DMS153 (cell line): ENCODE data around the gene NAT9.
A peak's percentile ranks its signal among the peaks of the same experiment; 100 is the strongest.

ENCODE experiments used
- DNase-seq: peaks from one replicate; lab custom pipeline; 2025; lab: John Stamatoyannopoulos, UW

NAT9 gene

GRCh38 chr17:74761419-74761818, 14.7 kb downstream of the NAT9 start:
- no peak for DNase-seq

GRCh38 chr17:74760404-74761105, 15.6 kb downstream of the NAT9 start:
- no peak for DNase-seq

DNA sequence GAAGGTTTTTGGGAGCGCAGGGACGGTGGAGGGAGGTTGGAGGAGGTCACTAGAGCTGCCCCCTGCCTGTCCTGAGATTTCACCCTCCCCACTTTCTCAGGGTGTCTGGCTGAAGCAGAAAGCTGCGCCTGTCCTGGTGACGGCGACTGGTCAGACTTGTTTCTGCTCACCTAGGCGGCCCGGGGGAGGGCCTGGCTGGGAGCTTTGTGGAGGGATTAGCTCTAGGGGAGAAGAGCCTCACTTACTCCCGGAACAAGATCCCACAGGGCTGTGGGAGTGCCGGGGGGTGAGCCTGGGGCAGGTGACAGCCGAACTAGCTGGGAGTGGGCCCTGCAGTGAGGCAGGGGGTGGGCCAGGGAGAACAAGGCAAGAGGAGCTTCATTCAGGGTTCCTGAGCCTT, 16.2 kb downstream of the NAT9 start:
- no peak for DNase-seq

DNA sequence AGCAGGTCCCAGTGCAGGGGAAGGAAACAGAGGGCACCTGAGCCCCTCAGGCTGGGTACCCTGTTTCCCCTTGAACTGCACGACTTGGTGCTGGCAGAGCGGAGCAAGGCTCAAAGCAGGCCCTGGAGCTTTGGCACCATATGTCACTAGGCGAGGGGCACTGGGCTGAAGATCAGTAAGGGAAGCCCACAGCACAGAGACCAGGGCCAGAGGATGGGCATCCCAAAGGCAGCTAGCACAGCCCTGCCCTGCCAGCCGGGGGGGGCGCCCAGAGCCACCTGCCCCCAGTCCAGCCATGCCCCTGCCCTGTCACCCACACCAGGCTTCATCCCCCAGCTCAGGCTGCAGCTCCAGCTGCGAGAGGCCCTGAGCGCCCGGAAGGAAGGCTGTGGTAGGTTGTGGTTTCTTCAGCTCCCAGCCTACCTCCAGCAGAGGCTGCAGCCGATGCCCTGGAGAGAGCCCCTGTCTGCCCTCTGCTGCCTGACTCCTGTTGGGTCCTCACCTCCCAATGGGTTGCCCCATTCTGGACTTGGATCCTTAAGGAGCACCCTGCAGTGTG, 16.8 kb downstream of the NAT9 start:
- no peak for DNase-seq

GRCh38 chr17:74758848-74759168, 17.3 kb downstream of the NAT9 start:
- no peak for DNase-seq

DNA sequence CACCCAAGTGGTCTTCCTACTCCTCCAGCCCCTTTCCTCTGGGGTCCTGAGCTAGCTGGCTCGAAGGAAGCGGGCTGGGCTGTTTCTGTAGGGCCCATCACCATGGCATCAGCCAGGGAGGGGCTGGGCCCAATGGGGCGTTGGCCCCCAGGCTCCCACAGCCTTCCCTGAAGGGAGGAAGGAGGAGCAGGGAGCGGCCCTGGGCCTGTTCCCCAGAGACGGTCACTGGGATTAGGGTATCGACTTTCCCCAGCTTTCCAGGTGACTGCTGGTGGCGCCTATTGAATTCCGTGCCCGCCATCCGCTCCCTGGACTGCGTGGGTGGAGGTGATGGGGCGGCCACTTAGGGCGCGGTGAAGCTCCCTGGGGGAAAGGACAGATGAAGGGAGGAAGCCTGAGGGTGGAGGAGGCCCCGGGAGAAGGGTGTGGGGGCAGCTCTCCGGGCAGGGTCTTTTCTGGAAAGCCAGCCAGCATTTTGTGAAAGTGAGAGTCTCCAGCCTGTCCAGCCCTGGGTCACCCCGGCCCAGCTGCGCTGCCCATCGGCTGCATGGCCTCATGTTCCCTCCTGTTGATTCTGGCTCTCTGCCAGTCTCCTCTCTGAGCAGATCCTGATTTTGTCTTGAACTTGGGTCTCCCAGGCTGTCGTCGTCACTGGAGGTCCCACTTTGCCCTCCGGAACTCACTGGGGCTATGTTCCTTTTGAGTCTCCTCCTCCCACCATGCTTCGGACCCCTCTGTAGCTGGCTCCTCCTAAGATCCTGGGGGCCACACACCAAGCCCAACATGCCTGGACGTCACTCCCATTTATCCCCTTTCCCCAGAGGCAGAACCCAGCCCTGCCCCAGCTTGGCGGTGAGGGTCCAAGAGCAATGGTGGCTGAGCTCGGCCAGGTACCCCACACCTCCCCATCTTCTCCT, 18.0 kb downstream of the NAT9 start:
- peak; percentile 65 for DNase-seq

- DNase-seq, result peak; percentile 23
Observed at GRCh38 chr17:74757502-74757901, 18.6 kb downstream of the NAT9 start.

- no peak for DNase-seq
Observed at GRCh38 chr17:74756891-74757290, 19.3 kb downstream of the NAT9 start.

- no peak for DNase-seq
Observed at GRCh38 chr17:74755533-74755932, 20.6 kb downstream of the NAT9 start.

DNA sequence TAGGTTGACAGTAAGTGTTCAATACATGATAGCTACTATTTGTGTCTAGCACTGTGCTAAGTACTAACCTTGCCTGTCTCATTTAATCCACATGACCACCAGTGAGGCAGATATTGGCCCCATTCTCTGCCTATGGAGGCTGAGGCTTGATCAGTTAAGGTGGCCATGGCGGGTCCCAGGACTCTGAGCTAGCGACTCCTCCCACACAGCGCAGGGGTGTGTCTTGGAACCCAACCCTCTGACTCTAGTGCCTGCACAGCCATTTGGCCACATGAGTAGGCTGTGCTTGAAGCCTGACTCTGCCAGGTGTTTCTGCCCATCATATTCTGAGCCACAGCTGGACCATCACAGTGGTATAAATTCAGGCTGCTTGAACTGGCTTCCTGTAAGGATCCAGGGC, 21.3 kb downstream of the NAT9 start:
- DNase-seq, result no peak

- no peak for DNase-seq
Observed at GRCh38 chr17:74752822-74753401, 23.2 kb downstream of the NAT9 start.

GRCh38 chr17:74752415-74752814, 23.7 kb downstream of the NAT9 start:
- DNase-seq, result no peak

DNA sequence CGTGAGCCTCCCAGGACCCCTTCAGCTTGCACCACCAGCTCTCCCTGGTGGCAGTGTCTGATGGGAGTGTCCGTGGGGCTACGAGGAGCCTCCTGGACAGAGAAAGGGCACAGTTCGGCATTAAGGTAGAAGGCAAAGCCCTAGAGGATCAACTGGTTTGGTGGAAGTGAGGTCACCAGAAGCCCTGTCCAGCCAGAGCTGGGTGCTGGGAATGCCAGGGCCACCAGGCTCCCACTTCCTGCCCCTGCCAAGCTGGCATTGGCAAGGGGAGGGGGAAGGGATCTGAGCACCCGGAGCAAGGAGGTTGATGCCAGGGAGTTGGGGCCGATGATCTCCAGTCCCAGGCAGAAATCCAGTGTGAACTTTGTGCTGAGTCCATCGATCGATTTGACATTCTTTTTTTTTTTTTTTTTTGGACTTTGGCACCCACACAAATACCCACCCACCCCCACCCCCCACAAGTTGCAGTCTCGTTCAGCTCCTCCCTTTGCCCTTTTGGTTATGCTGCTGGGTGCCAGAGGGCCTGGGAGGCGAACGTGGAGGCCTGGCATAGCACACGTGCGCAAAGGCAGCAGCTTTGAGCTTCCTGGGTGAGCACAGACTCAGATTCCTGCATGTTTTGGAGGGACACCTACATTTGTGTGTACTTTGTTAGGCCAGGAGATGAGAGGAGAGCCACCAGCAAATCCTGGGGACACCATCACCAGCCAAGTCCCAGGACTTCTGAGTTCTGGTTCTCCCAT, 25.6 kb downstream of the NAT9 start:
- no peak for DNase-seq

- no peak for DNase-seq
Observed at GRCh38 chr17:74750039-74750326, 26.2 kb downstream of the NAT9 start.

DNA sequence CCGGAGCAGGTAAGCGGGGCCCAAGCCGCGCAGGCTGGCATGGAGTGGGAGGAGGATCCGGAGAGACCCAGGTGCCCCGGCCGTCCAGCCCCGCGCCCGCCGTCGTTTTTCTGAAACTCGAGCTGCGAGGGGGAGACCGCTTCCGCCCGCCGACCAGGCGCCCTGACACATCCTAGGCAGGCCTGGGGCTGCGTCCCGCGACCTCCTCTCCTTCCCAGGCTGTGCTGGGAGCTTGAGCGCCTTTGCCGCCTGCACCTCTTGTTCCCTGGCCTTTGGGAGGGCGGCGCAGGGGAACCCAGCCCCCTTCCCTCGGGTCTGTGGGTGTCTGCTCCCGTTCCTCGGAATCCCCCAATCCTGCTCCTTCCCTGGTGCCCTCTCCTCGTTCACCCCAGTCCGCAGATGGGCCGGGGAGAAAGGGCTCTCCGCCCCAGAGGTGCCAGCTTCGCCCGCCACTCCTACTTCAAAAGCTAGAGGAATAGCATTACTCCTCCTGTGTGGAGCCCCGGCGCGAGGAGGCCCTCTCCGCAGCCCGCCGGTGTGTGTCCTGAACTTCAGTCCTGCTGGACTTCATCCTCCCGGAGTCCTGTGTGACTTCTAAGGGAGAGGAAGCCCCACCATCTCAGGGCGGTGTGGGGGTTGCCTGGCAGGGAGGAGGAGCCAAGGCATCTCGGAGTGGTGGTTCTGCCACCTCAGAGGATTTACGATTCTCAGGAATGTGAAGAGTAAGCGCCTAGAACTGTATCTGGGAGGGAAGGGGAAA, 26.7 kb downstream of the NAT9 start:
- no peak for DNase-seq

GRCh38 chr17:74748529-74749278, 27.4 kb downstream of the NAT9 start, which contains the start of gene NHERF1:
TSS of gene NHERF1 (plus strand) at chr17:74748628. CDS start at chr17:74748847, 219 bp downstream.
- DNase-seq, result no peak

GRCh38 chr17:74748279-74748528, 27.9 kb downstream of the NAT9 start:
- peak; percentile 82 for DNase-seq

DNA sequence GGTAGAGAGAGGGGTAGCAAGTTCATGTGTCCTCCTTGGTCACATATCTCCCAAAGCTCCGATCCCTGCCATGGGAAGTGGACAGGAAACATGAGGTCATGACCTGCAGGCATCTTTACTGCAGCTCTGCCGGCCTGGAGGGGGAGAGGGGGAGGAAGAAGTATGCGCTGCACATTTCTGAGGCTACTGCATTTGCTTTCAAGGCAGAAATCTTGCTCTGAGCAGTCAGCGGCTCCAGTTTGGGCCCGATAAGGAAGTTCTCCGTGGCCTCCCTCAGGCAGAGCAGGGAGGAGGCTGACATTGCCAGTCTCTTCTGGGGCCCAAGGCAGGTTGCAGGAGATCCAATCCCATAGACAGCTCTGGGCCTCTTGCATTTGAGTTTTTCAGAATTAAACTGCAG, 29.2 kb downstream of the NAT9 start:
- DNase-seq, result no peak

DNA sequence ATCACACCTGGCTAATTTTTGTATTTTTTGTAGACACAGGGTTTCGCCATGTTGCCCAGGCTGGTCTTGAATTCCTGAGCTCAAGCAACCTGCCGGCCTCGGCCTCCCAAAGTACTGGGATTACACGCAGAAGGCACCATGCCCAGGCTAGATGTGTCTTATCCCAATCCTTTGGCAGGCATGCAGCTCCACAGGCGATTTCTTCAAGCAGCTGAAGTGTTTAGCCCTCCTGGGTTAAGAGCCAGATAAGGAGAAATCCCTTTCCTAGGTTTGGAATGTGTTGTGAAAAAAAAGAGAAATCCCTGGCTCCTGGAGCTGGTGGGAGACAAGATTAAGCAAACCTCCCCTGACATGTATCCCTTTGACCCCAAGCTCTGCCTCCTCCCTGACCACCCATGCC, 29.8 kb downstream of the NAT9 start:
- no peak for DNase-seq

GRCh38 chr17:74745548-74746177, 30.5 kb downstream of the NAT9 start:
- no peak for DNase-seq
